ENCODE data around the gene KCNK13.

KCNK13 gene

DNA sequence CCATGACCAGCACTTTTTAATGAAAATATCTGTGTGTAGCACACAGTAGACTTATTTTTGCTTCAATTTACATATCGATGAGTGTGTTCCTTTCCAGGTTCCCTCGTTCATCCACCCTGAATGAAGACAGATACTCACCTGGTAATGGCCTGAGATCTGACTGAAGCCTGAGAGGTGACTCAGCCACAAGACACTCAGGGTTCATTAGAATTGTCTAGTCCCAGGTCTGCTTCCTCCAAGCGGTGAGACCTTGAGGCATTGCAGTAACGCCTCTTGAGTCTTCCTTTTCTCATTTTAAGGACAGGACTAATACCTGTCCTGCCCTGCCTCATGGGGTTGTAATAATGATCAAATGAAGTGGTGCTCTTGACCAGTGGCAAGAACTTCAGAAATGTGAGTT, 11.5 kb upstream of the KCNK13 start:
- no peak for TF ChIP-seq GATA3 (IDR thresholded peaks at IDR 0.05; ENCODE audit: low read depth, low read length)
- no peak for TF ChIP-seq GATA2 (IDR thresholded peaks at IDR 0.05; ENCODE audit: low read depth, low read length)

DNA sequence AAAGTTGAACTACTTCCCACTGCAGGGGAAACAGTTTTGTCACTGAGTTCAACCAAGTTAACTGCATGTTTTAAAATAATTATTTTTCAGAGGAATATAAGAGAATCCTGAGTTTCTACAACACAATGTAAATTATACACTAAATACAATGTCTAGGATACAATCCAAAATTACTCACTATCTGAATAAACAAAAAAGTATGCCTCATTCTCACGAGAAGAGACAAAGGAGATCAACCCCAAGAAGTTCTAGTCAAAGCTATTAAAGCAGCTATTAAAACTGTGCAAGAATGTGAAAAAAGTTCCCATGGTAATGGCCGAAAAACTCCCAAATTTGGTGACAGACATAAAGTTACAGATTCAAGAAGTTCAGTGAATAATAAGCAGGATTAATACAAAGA, 8.8 kb upstream of the KCNK13 start:
- TF ChIP-seq GATA2 (IDR thresholded peaks at IDR 0.05; ENCODE audit: low read depth, low read length) (no peak), GATA3 (IDR thresholded peaks at IDR 0.05; ENCODE audit: low read depth, low read length) (no peak)

DNA sequence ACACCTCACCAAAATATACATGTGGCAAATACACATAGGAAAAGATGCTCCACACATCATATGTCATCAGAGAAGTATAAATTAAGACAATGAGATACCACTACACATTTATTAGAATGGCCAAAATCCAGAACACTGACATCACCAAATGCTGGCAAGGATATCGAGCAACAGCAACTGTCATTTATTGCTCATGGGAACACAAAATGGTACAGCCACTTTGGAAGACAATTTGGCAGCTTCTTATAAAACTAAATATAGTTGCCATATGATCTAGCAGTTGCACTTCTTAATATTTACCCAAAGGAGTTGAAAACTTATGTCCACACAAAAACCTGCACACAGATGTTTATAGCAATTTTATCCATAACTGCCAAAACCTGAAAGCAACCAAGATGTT, 7.0 kb upstream of the KCNK13 start:
- TF ChIP-seq GATA3 (IDR thresholded peaks at IDR 0.05; ENCODE audit: low read depth, low read length) = no peak
- TF ChIP-seq GATA2 (IDR thresholded peaks at IDR 0.05; ENCODE audit: low read depth, low read length) = no peak

DNA sequence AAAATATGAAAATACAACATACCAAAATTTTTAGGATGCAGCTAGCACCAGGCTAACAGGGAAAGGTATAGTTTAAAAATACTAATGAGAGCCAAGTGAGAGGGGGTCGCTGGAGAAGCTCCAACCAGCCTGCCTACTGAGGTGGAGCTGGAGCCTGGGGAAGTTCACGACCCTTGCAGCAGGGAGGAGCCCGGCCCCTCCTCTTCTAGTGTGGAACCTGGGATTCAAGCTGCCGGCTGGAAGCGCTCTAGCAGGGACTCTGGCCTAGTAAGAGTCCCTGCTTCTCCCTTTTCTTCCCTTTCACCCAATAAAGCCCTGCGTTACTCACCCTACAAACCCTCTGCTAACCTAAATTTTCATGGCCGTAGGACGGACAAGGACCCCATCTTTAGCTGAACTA, 5.0 kb upstream of the KCNK13 start:
- TF ChIP-seq GATA3 (IDR thresholded peaks at IDR 0.05; ENCODE audit: low read depth, low read length) (no peak), GATA2 (IDR thresholded peaks at IDR 0.05; ENCODE audit: low read depth, low read length) (no peak)

DNA sequence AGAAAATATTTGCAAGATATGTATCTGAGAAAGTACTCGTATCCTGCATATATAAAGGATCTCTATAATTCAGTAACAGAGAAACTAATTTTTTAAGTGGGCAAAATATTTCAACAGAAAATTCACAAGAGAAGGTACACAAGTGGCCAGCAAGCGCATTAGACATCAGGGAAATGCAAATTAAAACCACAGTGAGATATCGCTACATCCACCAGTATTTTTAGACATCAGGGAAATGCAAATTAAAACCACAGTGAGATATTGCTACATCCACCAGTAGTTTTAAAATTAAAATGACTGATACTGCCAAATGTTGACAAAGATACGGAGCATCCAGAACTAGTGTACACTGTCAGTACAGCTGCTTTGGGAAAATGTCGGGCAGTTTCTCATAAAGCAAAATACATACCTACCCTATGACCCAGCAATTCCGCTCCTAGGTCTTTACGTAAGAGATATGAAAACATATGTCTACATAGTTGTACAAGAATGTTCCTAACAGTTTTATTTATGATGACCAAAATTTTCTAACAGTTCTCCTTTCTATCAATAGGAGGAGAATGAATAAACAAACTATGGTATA, 2.8 kb upstream of the KCNK13 start:
- TF ChIP-seq GATA3 (IDR thresholded peaks at IDR 0.05; ENCODE audit: low read depth, low read length) (no peak), GATA2 (IDR thresholded peaks at IDR 0.05; ENCODE audit: low read depth, low read length) (no peak)

DNA sequence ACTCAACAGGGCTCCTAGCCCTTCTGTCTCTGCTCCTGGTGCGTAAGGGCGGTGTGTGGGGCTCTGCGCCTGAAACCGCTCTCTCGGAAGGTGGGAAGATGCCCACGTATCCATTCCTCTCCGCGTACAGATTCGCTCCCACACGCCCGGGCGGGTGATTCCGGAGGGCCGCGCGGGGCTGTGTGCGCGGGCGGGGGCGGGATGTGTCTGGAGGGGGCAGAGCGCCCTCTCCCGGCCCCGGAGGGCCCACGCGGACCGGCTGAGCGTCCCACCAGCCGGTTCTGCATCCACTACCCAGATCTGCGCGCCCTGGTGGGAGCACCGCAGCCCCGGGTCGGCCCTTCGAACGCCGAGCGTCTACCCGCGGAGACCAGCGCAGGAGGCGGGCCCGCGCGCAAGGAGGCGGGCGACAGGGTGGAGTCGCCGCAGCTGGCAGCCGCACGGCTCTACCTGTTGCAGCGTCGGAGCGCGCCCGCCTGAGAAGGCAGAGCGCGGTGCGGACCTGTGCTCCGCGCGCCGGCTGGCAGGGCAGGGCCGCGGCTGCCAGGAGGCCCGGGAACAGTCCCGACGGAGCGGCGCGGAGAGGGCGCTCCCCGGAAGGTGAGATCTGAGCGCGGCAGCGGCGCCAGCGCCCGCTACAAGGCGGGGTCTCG, 1.4 kb upstream of the KCNK13 start:
- TF ChIP-seq GATA3 (IDR thresholded peaks at IDR 0.05; ENCODE audit: low read depth, low read length) = no peak
- TF ChIP-seq GATA2 (IDR thresholded peaks at IDR 0.05; ENCODE audit: low read depth, low read length) = no peak

DNA sequence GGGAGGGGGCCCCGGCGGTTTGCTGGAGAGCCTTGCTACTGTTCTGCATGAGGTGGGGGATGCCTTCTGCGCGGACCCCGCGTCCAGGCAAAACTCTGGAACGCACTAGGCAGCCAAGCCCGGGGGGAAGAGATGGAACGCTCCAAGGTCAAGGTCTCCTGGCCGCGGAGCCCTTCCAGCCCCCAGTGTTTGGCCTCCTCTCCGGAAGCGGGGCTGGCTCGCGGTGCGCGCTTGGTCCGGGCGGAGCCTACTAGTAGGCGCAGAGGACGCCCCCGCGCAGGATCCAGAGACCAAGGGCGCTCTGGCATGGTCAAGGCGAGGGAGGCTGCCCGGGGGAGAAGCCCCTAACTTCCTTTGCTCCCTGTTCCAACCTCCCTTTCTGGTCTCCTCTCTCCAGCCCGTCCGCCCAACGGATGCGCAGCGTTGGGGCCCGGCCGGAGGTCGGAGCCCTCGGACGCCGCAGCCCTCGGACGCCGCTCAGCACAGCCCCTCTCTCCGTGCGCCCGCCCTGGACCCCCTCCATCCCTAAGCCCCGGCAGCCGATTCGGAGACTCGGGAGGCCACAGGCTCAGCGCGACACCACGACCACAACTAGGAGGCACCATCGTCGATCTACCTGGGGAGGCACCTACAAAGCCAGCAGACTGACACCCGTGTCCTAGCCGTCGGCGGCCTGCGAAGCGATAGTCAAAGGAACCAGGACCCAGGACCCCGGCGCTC, 669 bp upstream of the KCNK13 start:
- TF ChIP-seq GATA2 (IDR thresholded peaks at IDR 0.05; ENCODE audit: low read depth, low read length) = no peak

DNA sequence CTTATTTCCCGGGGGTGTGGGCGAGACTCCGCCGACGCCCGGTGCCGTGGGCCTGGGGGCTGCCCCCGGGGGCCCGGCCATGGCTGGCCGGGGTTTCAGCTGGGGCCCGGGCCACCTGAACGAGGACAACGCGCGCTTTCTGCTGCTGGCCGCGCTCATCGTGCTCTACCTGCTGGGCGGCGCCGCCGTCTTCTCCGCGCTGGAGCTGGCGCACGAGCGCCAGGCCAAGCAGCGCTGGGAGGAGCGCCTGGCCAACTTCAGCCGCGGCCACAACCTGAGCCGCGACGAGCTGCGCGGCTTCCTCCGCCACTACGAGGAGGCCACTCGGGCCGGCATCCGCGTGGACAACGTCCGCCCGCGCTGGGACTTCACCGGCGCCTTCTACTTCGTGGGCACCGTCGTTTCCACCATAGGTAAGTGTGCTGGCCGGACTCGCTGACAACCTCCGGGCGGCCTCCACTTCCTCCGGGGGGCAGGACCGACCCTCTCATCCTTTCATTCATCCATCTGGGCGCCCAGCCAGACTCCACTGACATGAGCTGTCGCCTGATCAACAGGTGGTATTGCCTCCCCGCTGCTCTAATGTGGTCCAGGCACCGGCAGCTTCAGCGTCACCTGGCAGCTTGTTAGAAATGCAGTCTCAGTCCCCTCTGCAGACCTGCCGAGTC, 467 bp downstream of the KCNK13 start:
- no peak for TF ChIP-seq GATA3 (IDR thresholded peaks at IDR 0.05; ENCODE audit: low read depth, low read length)
- TF ChIP-seq GATA2 (IDR thresholded peaks at IDR 0.05; ENCODE audit: low read depth, low read length) = no peak

DNA sequence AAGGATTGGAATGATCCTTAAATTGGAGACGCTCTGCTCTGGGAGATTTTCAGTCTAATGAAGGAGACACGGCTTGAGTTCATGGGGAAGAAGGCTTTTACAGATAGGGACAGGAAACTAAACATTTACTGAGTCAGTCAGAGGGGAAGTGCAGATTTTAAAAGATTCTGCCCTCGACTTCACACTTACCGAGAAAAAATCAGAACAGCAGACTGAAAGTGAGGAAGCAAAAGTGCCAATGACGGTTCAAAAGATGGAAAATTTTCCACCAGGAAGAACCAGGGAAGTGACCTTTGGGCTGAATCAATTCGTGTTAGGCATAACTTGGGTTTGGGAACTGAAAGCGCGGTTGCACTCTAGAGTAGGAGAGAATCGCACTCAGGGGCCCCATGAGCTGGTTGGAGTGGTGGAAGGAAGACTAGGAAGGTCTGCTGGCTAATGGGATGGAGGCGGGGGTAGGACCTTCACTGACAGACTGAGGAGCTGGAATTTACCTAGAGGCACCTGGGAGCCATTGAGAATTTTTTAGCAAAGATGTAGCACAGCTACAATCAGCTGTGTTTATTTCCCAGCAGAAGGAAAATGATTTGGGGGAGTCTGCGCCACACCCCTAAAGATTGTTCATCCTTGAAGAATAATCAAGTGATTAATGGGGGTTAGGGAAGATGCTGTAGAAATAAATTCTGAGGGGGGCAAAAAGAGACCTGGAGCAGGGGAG, 1.2 kb downstream of the KCNK13 start:
- no peak for TF ChIP-seq GATA3 (IDR thresholded peaks at IDR 0.05; ENCODE audit: low read depth, low read length)
- TF ChIP-seq GATA2 (IDR thresholded peaks at IDR 0.05; ENCODE audit: low read depth, low read length) = no peak

DNA sequence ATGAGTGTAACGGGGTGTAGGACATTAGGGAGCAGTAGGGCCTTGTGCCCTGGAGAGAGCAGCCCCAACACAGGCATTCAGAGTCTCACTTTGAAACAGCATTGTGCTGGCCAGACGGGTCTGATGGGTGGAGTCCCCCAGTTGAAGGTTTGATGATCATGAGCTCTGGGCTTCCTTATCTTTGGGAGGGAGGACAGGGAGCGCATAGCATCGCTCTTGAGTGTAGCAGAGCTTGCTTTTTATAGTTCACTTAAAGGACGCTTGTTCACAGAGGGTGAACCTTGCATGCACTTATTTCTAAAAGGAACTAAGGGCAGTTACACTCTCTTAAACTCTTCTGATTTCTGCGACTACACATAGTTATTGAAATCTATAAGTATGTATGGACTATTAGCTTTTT, 10.6 kb downstream of the KCNK13 start:
- no peak for TF ChIP-seq GATA3 (IDR thresholded peaks at IDR 0.05; ENCODE audit: low read depth, low read length)
- TF ChIP-seq GATA2 (IDR thresholded peaks at IDR 0.05; ENCODE audit: low read depth, low read length) = no peak

DNA sequence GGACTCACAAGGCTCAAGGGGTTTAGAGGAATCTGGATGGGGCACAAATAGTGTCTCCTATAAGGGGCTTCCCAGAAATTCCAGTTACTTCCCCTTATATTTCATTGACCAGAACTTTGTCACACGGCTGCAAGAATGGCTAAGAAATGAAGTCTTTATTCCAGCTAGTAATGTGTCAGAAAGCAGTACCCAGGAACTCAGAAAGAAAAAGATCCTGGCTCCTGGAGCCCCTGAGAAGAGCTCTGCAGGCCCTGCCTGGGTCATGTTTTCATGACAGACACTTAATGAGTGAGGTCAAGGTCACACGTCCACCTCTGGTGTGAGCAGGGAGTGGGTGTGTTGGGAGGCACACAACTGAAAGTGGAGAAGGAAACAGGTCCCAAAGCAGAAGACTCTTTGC, 17.8 kb downstream of the KCNK13 start:
- no peak for TF ChIP-seq GATA3 (IDR thresholded peaks at IDR 0.05; ENCODE audit: low read depth, low read length)
- TF ChIP-seq GATA2 (IDR thresholded peaks at IDR 0.05; ENCODE audit: low read depth, low read length) = no peak

DNA sequence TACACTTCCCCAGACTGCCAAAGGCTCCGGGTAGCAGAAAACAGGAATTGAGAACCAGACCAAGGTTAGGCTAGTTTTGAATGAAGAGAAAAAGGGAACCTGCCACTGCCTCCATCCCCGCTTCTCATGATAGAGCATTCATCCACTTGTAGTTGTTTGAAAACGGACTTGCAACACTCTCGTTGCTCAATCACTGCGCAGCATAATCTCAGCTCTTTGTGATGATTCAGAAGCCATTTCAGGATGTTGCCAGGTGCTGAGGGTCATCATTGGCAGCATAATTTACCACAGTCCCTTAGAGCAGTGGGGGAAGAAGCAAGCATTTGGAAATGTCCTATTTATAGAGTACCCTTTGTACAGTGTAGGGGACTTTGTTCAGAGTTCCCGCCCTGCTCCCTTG, 25.6 kb downstream of the KCNK13 start:
- no peak for TF ChIP-seq GATA3 (IDR thresholded peaks at IDR 0.05; ENCODE audit: low read depth, low read length)
- TF ChIP-seq GATA2 (IDR thresholded peaks at IDR 0.05; ENCODE audit: low read depth, low read length) = no peak

DNA sequence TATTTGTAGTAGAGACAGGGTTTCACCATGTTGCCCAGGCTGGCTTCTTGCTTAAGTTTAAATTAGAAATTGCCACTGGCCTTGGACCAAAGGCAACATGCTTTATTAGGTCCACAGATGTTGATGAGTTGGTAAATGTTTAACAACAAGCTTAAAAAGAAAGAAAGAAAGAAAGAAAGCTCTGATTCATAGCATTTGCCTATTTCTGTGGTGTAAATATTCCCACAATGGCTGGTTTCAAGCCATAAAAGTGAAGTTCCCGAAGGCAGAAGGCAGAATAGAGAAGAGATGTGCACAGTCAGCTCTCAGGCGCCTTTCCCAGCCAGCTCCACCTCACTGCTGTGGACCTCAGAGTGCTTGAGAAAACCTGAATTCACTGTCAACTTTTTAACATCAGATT, 26.4 kb downstream of the KCNK13 start:
- TF ChIP-seq GATA3 (IDR thresholded peaks at IDR 0.05; ENCODE audit: low read depth, low read length) (no peak), GATA2 (IDR thresholded peaks at IDR 0.05; ENCODE audit: low read depth, low read length) (no peak)

DNA sequence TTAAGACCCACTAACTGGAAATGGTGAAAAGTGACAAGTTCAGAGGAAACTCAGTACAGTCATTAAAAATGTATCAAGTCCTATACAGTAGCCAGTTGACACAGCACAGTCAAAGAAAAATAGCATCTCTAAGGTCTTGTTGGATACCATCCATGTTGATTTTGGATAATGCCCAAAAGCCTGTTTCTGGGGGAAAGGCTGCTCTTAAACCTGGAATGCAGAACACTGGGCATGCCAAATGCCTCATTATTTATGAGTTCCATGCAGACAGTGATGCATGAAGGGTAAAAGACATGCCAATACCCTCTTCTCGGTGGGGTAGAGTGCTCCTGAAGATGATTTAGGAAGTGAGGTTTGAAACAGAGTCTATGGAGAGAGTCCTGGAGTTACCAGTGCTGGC, 29.6 kb downstream of the KCNK13 start:
- TF ChIP-seq GATA2 (IDR thresholded peaks at IDR 0.05; ENCODE audit: low read depth, low read length) (no peak), GATA3 (IDR thresholded peaks at IDR 0.05; ENCODE audit: low read depth, low read length) (no peak)
